Mesendoderm (in vitro differentiated cells): ENCODE measurements around the gene HESX1.

Source experiments
- DNase-seq: peaks from one replicate; pipeline ENCODE4 v3.0.0; 2013
- H2AK5ac ChIP-seq: 2 replicates; pipeline ENCODE4 v1.6.1; 2013; ENCODE audit warnings: low read length, inconsistent platforms
- H2BK120ac ChIP-seq: 2 replicates; pipeline ENCODE4 v1.6.1; 2013; ENCODE audit warnings: low read depth, mild to moderate bottlenecking, low read length, moderate library complexity, mixed read lengths
- H2BK15ac ChIP-seq: replicated peaks from 2 replicates; pipeline ENCODE4 v1.6.1; 2013; ENCODE audit warnings: low read depth, mild to moderate bottlenecking, moderate library complexity
- H2BK5ac ChIP-seq: 2 replicates; pipeline ENCODE4 v1.6.1; 2013; ENCODE audit warnings: low read length, inconsistent platforms
- H3K18ac ChIP-seq: 2 replicates; pipeline ENCODE4 v1.6.1; 2013; ENCODE audit warnings: mild to moderate bottlenecking, low read length, mixed read lengths
- H3K23ac ChIP-seq: one replicate; pipeline ENCODE4 v1.6.1; 2013; ENCODE audit warnings: low read length
- H3K27ac ChIP-seq: 2 replicates; pipeline ENCODE4 v1.5.1; 2013; ENCODE audit warnings: low read depth, mild to moderate bottlenecking, inconsistent platforms, low read length, moderate library complexity
- H3K27me3 ChIP-seq: 2 replicates; pipeline ENCODE4 v1.6.1; 2013; ENCODE audit warnings: low read length, control low read depth, mild to moderate bottlenecking, inconsistent platforms; ENCODE audit not compliant: insufficient read depth, poor library complexity
- H3K36me3 ChIP-seq: 2 replicates; pipeline ENCODE4 v1.6.1; 2013; ENCODE audit warnings: low read length, inconsistent platforms; ENCODE audit not compliant: control insufficient read depth, insufficient read depth
- H3K4ac ChIP-seq: one replicate; pipeline ENCODE4 v1.6.1; 2013; ENCODE audit warnings: low read depth, mild to moderate bottlenecking, low read length, moderate library complexity
- H3K4me1 ChIP-seq: 2 replicates; pipeline ENCODE4 v1.6.1; 2013; ENCODE audit warnings: low read depth, low read length, inconsistent platforms; ENCODE audit not compliant: control insufficient read depth
- H3K4me2 ChIP-seq: 2 replicates; pipeline ENCODE4 v1.6.1; 2013; ENCODE audit warnings: low read length
- H3K4me3 ChIP-seq: 2 replicates; pipeline ENCODE4 v1.5.1; 2013; ENCODE audit warnings: mild to moderate bottlenecking, low read length
- H3K56ac ChIP-seq: one replicate; pipeline ENCODE4 v1.6.1; 2013; ENCODE audit warnings: low read length
- H3K79me1 ChIP-seq: 2 replicates; pipeline ENCODE4 v1.6.1; 2013; ENCODE audit warnings: low read length, inconsistent platforms
- H3K79me2 ChIP-seq: 2 replicates; pipeline ENCODE4 v1.6.1; 2013; ENCODE audit warnings: mild to moderate bottlenecking, low read length; ENCODE audit not compliant: control insufficient read depth, insufficient read depth
- H3K9ac ChIP-seq: 2 replicates; pipeline ENCODE4 v1.6.1; 2013; ENCODE audit warnings: low read length, inconsistent platforms
- H4K5ac ChIP-seq: one replicate; pipeline ENCODE4 v1.6.1; 2013; ENCODE audit warnings: low read length
- H4K8ac ChIP-seq: one replicate; pipeline ENCODE4 v1.6.1; 2013; ENCODE audit warnings: low read depth, mild to moderate bottlenecking, control low read depth, low read length, moderate library complexity
- WGBS: extraction: QIAGEN DNeasy Blood & Tissue Kit; methylation state at CpG from one replicate; pipeline ENCODE4 v1.1.7; 2013; ENCODE audit warnings: low lambda C conversion rate, missing lambda C conversion rate; ENCODE audit not compliant: insufficient coverage; ENCODE audit errors: extremely low coverage; 5-methylcytosine and 5-hydroxymethylcytosine counted together

The HESX1 gene

GRCh38 chr3:57206423-57206822, 6.6 kb upstream of the HESX1 start:
- WGBS, result no CpG with 5 or more reads among the region's 2 CpGs
- no peaks in the 10 kb centered on the region for H3K4me1 ChIP-seq
- no peak overlapping the region for H3K56ac ChIP-seq
- no peak overlapping the region for H3K4me2 ChIP-seq
- H3K4me3 ChIP-seq, result no peak overlapping the region
- H3K36me3 ChIP-seq, result no peaks in the 10 kb centered on the region
- H3K27ac ChIP-seq, result no peak overlapping the region
- no peak overlapping the region for H3K18ac ChIP-seq
- H3K23ac ChIP-seq, result no peak overlapping the region
- H4K8ac ChIP-seq, result no peak overlapping the region
- DNase-seq, result no peak
- no peaks in the 10 kb centered on the region for H3K27me3 ChIP-seq
- H2BK5ac ChIP-seq, result no peak overlapping the region
- no peak overlapping the region for H2BK120ac ChIP-seq
- no peak overlapping the region for H4K5ac ChIP-seq
- H3K79me1 ChIP-seq, result no peaks in the 10 kb centered on the region
- H2AK5ac ChIP-seq, result no peak overlapping the region
- H3K79me2 ChIP-seq, result no peaks in the 10 kb centered on the region
- no peak overlapping the region for H3K4ac ChIP-seq
- no peak overlapping the region for H2BK15ac ChIP-seq
- H3K9ac ChIP-seq, result no peak overlapping the region

- H3K4me2 ChIP-seq, result no peak overlapping the region
- no peaks in the 10 kb centered on the region for H3K27me3 ChIP-seq
- H3K4me3 ChIP-seq, result no peak overlapping the region
- no peak overlapping the region for H3K18ac ChIP-seq
- no peaks in the 10 kb centered on the region for H3K79me2 ChIP-seq
- no peak overlapping the region for H2BK5ac ChIP-seq
- H2BK15ac ChIP-seq, result no peak overlapping the region
- H3K27ac ChIP-seq, result no peak overlapping the region
- H3K79me1 ChIP-seq, result no peaks in the 10 kb centered on the region
- WGBS, result no CpG with 5 or more reads among the region's 4 CpGs
- H2AK5ac ChIP-seq, result no peak overlapping the region
- H3K4ac ChIP-seq, result no peak overlapping the region
- no peak overlapping the region for H3K23ac ChIP-seq
- H3K9ac ChIP-seq, result no peak overlapping the region
- peak; percentile 40 for DNase-seq
- H4K5ac ChIP-seq, result no peak overlapping the region
- H3K4me1 ChIP-seq, result peaks cover 2% of the 10 kb centered on the region
- no peak overlapping the region for H3K56ac ChIP-seq
- no peak overlapping the region for H4K8ac ChIP-seq
- H3K36me3 ChIP-seq, result no peaks in the 10 kb centered on the region
- H2BK120ac ChIP-seq, result no peak overlapping the region
These were observed 5.1 kb downstream of the HESX1 start for GRCh38 chr3:57194641-57195040.

DNA sequence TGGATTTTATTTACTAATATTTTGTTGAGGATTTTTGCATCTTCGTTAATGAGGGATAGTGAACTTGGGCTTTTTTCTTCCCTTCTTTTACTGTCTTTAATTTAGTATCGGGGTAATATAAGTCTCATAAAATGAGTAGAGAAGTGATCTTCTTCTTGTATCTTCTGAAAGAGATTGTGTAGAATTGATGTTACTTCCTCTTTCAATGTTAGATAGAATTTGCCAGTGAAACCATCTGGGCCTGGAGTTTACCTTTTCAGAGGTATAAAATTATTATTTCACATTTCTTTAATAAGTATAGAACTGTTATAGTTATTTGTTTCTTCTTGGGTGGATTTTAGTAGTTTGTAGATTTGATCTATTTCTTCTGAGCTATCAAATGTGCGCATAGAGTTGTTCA, 7.8 kb downstream of the HESX1 start:
- H3K27ac ChIP-seq, result no peak overlapping the region
- no peak overlapping the region for H2BK15ac ChIP-seq
- H3K4me3 ChIP-seq, result no peak overlapping the region
- WGBS, result no CpG with 5 or more reads among the region's 3 CpGs
- no peak overlapping the region for H3K23ac ChIP-seq
- H3K4me1 ChIP-seq, result peaks cover 2% of the 10 kb centered on the region
- no peak overlapping the region for H2AK5ac ChIP-seq
- H3K4ac ChIP-seq, result no peak overlapping the region
- H2BK5ac ChIP-seq, result no peak overlapping the region
- DNase-seq, result no peak
- H3K56ac ChIP-seq, result no peak overlapping the region
- H4K5ac ChIP-seq, result no peak overlapping the region
- H3K79me2 ChIP-seq, result no peaks in the 10 kb centered on the region
- no peaks in the 10 kb centered on the region for H3K27me3 ChIP-seq
- H3K36me3 ChIP-seq, result no peaks in the 10 kb centered on the region
- H3K18ac ChIP-seq, result no peak overlapping the region
- no peak overlapping the region for H4K8ac ChIP-seq
- H3K4me2 ChIP-seq, result no peak overlapping the region
- H2BK120ac ChIP-seq, result no peak overlapping the region
- H3K79me1 ChIP-seq, result no peaks in the 10 kb centered on the region
- H3K9ac ChIP-seq, result no peak overlapping the region

GRCh38 chr3:57184526-57184925, 15.3 kb downstream of the HESX1 start:
- no peak overlapping the region for H3K23ac ChIP-seq
- peak; percentile 47 for DNase-seq

DNA sequence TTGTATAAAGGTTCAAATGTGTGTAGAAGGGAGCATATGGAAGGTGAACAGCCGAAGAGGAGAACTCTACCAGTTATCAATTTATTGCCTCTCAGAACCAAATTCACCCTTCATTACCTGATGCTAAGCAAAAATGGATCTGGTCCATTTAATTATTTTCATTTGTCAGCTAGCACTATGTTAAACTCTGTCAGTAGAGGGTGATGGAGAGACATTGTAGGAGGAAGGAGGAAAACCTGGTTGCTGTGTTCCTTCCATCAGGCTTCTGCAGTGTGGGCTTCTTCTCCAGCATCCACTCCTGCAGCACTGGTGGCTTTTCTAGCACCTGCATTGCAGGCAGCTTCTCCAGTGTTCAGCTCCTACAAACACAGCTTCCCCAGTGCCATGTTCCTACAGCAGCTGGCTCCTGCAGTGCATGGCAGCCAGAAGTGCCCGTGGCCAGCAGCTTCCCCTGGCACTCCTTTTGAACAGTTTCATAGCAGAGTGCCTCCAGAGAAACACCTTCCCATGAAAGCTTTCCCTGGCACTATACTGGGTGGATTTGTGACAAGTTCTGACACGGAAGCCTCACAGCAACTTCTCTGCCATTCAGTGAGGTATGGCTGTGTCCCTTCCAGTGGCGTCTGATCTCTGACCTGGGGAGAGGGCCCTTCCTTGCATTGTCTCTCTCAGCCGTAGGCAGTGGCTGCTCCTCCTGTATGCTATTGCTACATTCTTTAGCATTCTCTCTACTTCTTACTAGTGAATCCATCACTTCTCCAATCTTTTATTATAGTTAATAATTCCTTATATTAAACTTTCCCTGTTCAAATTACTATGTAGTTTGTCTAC, 20.0 kb downstream of the HESX1 start:
- Histone ChIP-seq H2BK5ac (no peak overlapping the region), H2AK5ac (no peak overlapping the region)
- peak; percentile 59 for DNase-seq

More at GRCh38 chr3:57184526-57184925, 15.3 kb downstream of the HESX1 start:
- no peak overlapping the region for H3K4me2 ChIP-seq
- no peaks in the 10 kb centered on the region for H3K79me1 ChIP-seq
- no peak overlapping the region for H2BK120ac ChIP-seq
- H3K4me1 ChIP-seq, result no peaks in the 10 kb centered on the region
- no peak overlapping the region for H2AK5ac ChIP-seq
- no CpG with 5 or more reads among the region's 6 CpGs for WGBS
- no peak overlapping the region for H4K5ac ChIP-seq
- no peak overlapping the region for H2BK15ac ChIP-seq
- H3K56ac ChIP-seq, result no peak overlapping the region
- H3K36me3 ChIP-seq, result no peaks in the 10 kb centered on the region
- H3K9ac ChIP-seq, result no peak overlapping the region
- no peaks in the 10 kb centered on the region for H3K79me2 ChIP-seq
- no peak overlapping the region for H3K27ac ChIP-seq
- no peak overlapping the region for H3K4me3 ChIP-seq
- H3K18ac ChIP-seq, result no peak overlapping the region
- H4K8ac ChIP-seq, result no peak overlapping the region
- H2BK5ac ChIP-seq, result no peak overlapping the region
- no peak overlapping the region for H3K4ac ChIP-seq
- H3K27me3 ChIP-seq, result no peaks in the 10 kb centered on the region

DNA sequence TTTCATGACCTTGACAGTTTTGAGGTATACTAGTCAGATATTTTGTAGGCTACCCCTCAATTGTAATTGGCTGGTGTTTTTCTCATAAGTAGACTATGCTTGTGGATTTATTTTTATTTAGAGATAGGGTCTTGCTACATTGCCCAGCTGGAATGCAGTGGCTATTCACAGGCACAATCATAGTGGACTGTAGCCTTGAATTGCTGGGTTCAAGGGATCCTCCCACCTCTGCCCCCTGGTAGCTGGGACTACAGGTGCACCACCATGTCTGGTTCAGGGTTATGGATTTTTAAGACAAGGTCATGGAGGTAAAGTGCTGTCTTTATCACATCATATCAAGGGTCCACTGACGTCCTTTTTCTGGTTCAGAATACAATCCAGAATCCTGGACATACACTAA, 23.7 kb downstream of the HESX1 start:
- H2BK15ac ChIP-seq, result no peak overlapping the region
- H3K36me3 ChIP-seq, result no peaks in the 10 kb centered on the region
- no peak for DNase-seq
- H2AK5ac ChIP-seq, result no peak overlapping the region
- H3K23ac ChIP-seq, result no peak overlapping the region
- H4K5ac ChIP-seq, result no peak overlapping the region
- H2BK120ac ChIP-seq, result no peak overlapping the region
- H3K4ac ChIP-seq, result no peak overlapping the region
- H3K4me3 ChIP-seq, result no peak overlapping the region
- H3K27ac ChIP-seq, result no peak overlapping the region
- H4K8ac ChIP-seq, result no peak overlapping the region
- H3K27me3 ChIP-seq, result no peaks in the 10 kb centered on the region
- H3K79me1 ChIP-seq, result no peaks in the 10 kb centered on the region
- H3K4me1 ChIP-seq, result no peaks in the 10 kb centered on the region
- H3K79me2 ChIP-seq, result no peaks in the 10 kb centered on the region
- no peak overlapping the region for H3K18ac ChIP-seq
- no CpG with 5 or more reads among the region's 1 CpG for WGBS
- no peak overlapping the region for H3K56ac ChIP-seq
- H2BK5ac ChIP-seq, result no peak overlapping the region
- no peak overlapping the region for H3K4me2 ChIP-seq
- H3K9ac ChIP-seq, result no peak overlapping the region

More for the DNA sequence above, 20.0 kb downstream of the HESX1 start:
- H3K4me1 ChIP-seq, result no peaks in the 10 kb centered on the region
- no peak overlapping the region for H4K8ac ChIP-seq
- no peak overlapping the region for H2BK120ac ChIP-seq
- no peaks in the 10 kb centered on the region for H3K27me3 ChIP-seq
- H3K36me3 ChIP-seq, result no peaks in the 10 kb centered on the region
- no peak overlapping the region for H2BK15ac ChIP-seq
- H3K79me2 ChIP-seq, result no peaks in the 10 kb centered on the region
- H3K4me3 ChIP-seq, result no peak overlapping the region
- no peak overlapping the region for H3K4ac ChIP-seq
- H3K27ac ChIP-seq, result no peak overlapping the region
- H4K5ac ChIP-seq, result no peak overlapping the region
- no CpG with 5 or more reads among the region's 5 CpGs for WGBS
- H3K56ac ChIP-seq, result no peak overlapping the region
- no peak overlapping the region for H3K18ac ChIP-seq
- H3K9ac ChIP-seq, result no peak overlapping the region
- H3K4me2 ChIP-seq, result no peak overlapping the region
- H3K79me1 ChIP-seq, result no peaks in the 10 kb centered on the region
- H3K23ac ChIP-seq, result no peak overlapping the region
